CD8-positive, alpha-beta memory T cell (primary cell): ENCODE data around the gene LEF1. TPM values are rescaled to one million over a fixed set of nuclear protein-coding genes. Genes with fewer than 3 reads are reported as not detected.

Experiments used
- CTCF ChIA-PET: fragments of 350-600 bp; sonication (Branson Sonifier 250); formaldehyde crosslinking; loops from one replicate; lab custom pipeline; 2021; ENCODE audit warnings: antibody characterized with exemption; lab: Charles Lee
- POLR2A ChIA-PET: fragments of 350-600 bp; sonication (Branson Sonifier 250); formaldehyde crosslinking; loops from one replicate; lab custom pipeline; 2021; ENCODE audit warnings: antibody characterized with exemption; lab: Charles Lee
- DNase-seq, 5 donors: peaks; one replicate each; pipeline versions ENCODE4 v3.0.0 to v3.0.0-alpha.2; 2020 to 2022; ENCODE audit warnings: mixed read lengths in 1 of 5
- H3K27ac ChIP-seq: one replicate; pipeline ENCODE4 v1.7.0; 2013; ENCODE audit warnings: low read depth, mild to moderate bottlenecking, low read length, moderate library complexity
- H3K27me3 ChIP-seq: 2 replicates; pipeline ENCODE4 v1.7.0; 2013; ENCODE audit warnings: low read length, mild to moderate bottlenecking; ENCODE audit not compliant: insufficient read depth, poor library complexity, severe bottlenecking
- H3K36me3 ChIP-seq: 2 replicates; pipeline ENCODE4 v1.7.0; 2013; ENCODE audit warnings: mild to moderate bottlenecking, low read length, moderate library complexity; ENCODE audit not compliant: insufficient read depth
- H3K4me1 ChIP-seq: 2 replicates; pipeline ENCODE4 v1.7.0; 2013; ENCODE audit warnings: mild to moderate bottlenecking, low read length, moderate library complexity; ENCODE audit not compliant: insufficient read depth
- H3K4me3 ChIP-seq: 2 replicates; pipeline ENCODE4 v1.7.0; 2013; ENCODE audit warnings: mild to moderate bottlenecking, low read length
- H3K9me3 ChIP-seq: 2 replicates; pipeline ENCODE4 v1.7.0; 2013; ENCODE audit warnings: mild to moderate bottlenecking, low read length
- H3K27ac Mint-ChIP-seq, 8 donors: one replicate each; pipeline ENCODE4 v1.8.0; 2020 to 2021; ENCODE audit warnings: mixed read lengths in 8 of 8, mild to moderate bottlenecking in 6 of 8, inconsistent platforms in 3 of 8, moderate library complexity in 3 of 8
- H3K27me3 Mint-ChIP-seq, 2 donors: one replicate each; pipeline ENCODE4 v1.8.0; 2020 to 2021; ENCODE audit warnings: mixed read lengths in 2 of 2, mild to moderate bottlenecking in 1 of 2, moderate library complexity in 1 of 2
- H3K36me3 Mint-ChIP-seq, 3 donors: one replicate each; pipeline ENCODE4 v1.8.0; 2020 to 2021; ENCODE audit warnings: mixed read lengths in 3 of 3, inconsistent platforms in 1 of 3, mild to moderate bottlenecking in 1 of 3
- H3K4me1 Mint-ChIP-seq, 3 donors: one replicate each; pipeline ENCODE4 v1.8.0; 2020 to 2021; ENCODE audit warnings: mixed read lengths in 3 of 3, inconsistent platforms in 1 of 3, mild to moderate bottlenecking in 1 of 3
- H3K4me3 Mint-ChIP-seq, 7 donors: one replicate each; pipeline ENCODE4 v1.8.0; 2020 to 2021; ENCODE audit warnings: mixed read lengths in 7 of 7, mild to moderate bottlenecking in 6 of 7, moderate library complexity in 4 of 7, inconsistent platforms in 2 of 7
- H3K9me3 Mint-ChIP-seq, 5 donors: one replicate each; pipeline ENCODE4 v1.8.0; 2020 to 2022; ENCODE audit warnings: mixed read lengths in 5 of 5, mild to moderate bottlenecking in 3 of 5, moderate library complexity in 2 of 5, inconsistent platforms in 1 of 5
- polyA plus RNA-seq: library from polyadenylated mRNA; unstranded; fragments of 300-500 nt; fragmentation: Illumina TruSeq; gene quantifications from one replicate; pipeline ENCODE4 v1.2.3, GENCODE V29; 2021
- total RNA-seq, 2 experiments: library from RNA; stranded (reverse); gene quantifications; one replicate each; pipeline ENCODE4 v1.2.3, GENCODE V29; 2021

Gene LEF1
- total and polyA plus RNA-seq, 3 experiments from 2014 or later, result 53.2 to 230 (median 55.1) TPM

- H3K4me3 Mint-ChIP-seq, result peak overlapping the region in 1 of 7 donors; percentile 18
- H3K4me1 Mint-ChIP-seq, result peaks cover 9 to 26% (median 15%) of the 10 kb centered on the region in 3 donors
- H3K27me3 Mint-ChIP-seq, result peaks cover 4 to 8% of the 10 kb centered on the region in 2 donors
- H3K36me3 ChIP-seq, result peaks cover 13% of the 10 kb centered on the region
- DNase-seq, result no peak
- no peaks in the 10 kb centered on the region for H3K27me3 ChIP-seq
- H3K4me1 ChIP-seq, result peaks cover 84% of the 10 kb centered on the region
- H3K9me3 Mint-ChIP-seq, result no peaks in the 10 kb centered on the region
- H3K4me3 ChIP-seq, result no peak overlapping the region
- ChIA-PET CTCF (interaction anchor here (0.9 to 2.9 kb wide), 5 partner anchors 13 to 514 kb away, joined by 3 to 13 read pairs (median 3); no protein-coding TSS in a partner anchor), POLR2A (no interaction called here)
- no peaks in the 10 kb centered on the region for H3K9me3 ChIP-seq
- H3K27ac ChIP-seq, result no peak overlapping the region
- H3K27ac Mint-ChIP-seq, result peak overlapping the region in 1 of 8 donors; percentile 73
- H3K36me3 Mint-ChIP-seq, result peaks cover 0 to 47% (median 12%) of the 10 kb centered on the region in 3 donors
Observed at GRCh38 chr4:108058685-108059440, 109.9 kb downstream of the LEF1 start.

- no peaks in the 10 kb centered on the region for H3K27me3 ChIP-seq
- no peaks in the 10 kb centered on the region for H3K9me3 Mint-ChIP-seq
- H3K27ac Mint-ChIP-seq, result peak overlapping the region in 2 of 8 donors; percentile 33 to 39
- H3K27me3 Mint-ChIP-seq, result peaks cover 2 to 4% of the 10 kb centered on the region in 2 donors
- CTCF ChIA-PET, result interaction anchor here (1.3 to 1.4 kb wide), 2 partner anchors 9 to 516 kb away, joined by 3 to 5 read pairs; no protein-coding TSS in a partner anchor
- POLR2A ChIA-PET, result interaction anchor here (0.6 kb wide), 1 partner anchor 1592 kb away, joined by 7 read pairs; no protein-coding TSS in a partner anchor
- no peak for DNase-seq
- no peak overlapping the region for H3K27ac ChIP-seq
- H3K4me1 ChIP-seq, result peaks cover 94% of the 10 kb centered on the region
- no peaks in the 10 kb centered on the region for H3K9me3 ChIP-seq
- no peak overlapping the region for H3K4me3 Mint-ChIP-seq
- H3K4me1 Mint-ChIP-seq, result peaks cover 16 to 42% (median 28%) of the 10 kb centered on the region in 3 donors
- no peak overlapping the region for H3K4me3 ChIP-seq
- H3K36me3 ChIP-seq, result peaks cover 15% of the 10 kb centered on the region
- H3K36me3 Mint-ChIP-seq, result peaks cover 0 to 45% (median 8%) of the 10 kb centered on the region in 3 donors
Observed at GRCh38 chr4:108056418-108056817, 112.3 kb downstream of the LEF1 start.

GRCh38 chr4:108055787-108056186, 112.9 kb downstream of the LEF1 start:
- Mint-ChIP-seq H3K4me3 (no peak overlapping the region), H3K27me3 (peaks cover 2% of the 10 kb centered on the region in 2 donors), H3K36me3 (peaks cover 0 to 43% (median 8%) of the 10 kb centered on the region in 3 donors), H3K4me1 (peaks cover 20 to 48% (median 33%) of the 10 kb centered on the region in 3 donors), H3K27ac (peak overlapping the region in 2 of 8 donors; percentile 39 to 42), H3K9me3 (no peaks in the 10 kb centered on the region)
- Histone ChIP-seq H3K4me3 (no peak overlapping the region), H3K36me3 (peaks cover 11% of the 10 kb centered on the region), H3K4me1 (peaks cover 94% of the 10 kb centered on the region), H3K27me3 (no peaks in the 10 kb centered on the region), H3K27ac (no peak overlapping the region), H3K9me3 (no peaks in the 10 kb centered on the region)
- DNase-seq, result no peak
- POLR2A ChIA-PET, result no interaction called here
- CTCF ChIA-PET, result interaction anchor here (0.7 to 1.4 kb wide), 4 partner anchors 9 to 517 kb away, joined by 3 to 5 read pairs (median 4); no protein-coding TSS in a partner anchor

- peaks cover 0 to 35% (median 8%) of the 10 kb centered on the region in 3 donors for H3K36me3 Mint-ChIP-seq
- no peak overlapping the region for H3K27ac ChIP-seq
Observed at GRCh38 chr4:108054025-108054638, 114.6 kb downstream of the LEF1 start.

GRCh38 chr4:108053251-108053711, 115.5 kb downstream of the LEF1 start:
- Histone ChIP-seq H3K27me3 (no peaks in the 10 kb centered on the region), H3K9me3 (no peaks in the 10 kb centered on the region), H3K4me3 (no peak overlapping the region), H3K36me3 (peaks cover 18% of the 10 kb centered on the region), H3K27ac (no peak overlapping the region), H3K4me1 (peaks cover 93% of the 10 kb centered on the region)
- H3K27ac Mint-ChIP-seq, result peak overlapping the region in 6 of 8 donors; percentile 16 to 91 (median 72)
- H3K4me1 Mint-ChIP-seq, result peaks cover 39 to 61% (median 57%) of the 10 kb centered on the region in 3 donors
- H3K9me3 Mint-ChIP-seq, result no peaks in the 10 kb centered on the region
- H3K27me3 Mint-ChIP-seq, result peaks cover 0 to 2% of the 10 kb centered on the region in 2 donors
- ChIA-PET CTCF (interaction anchor here (1.0 kb wide), 1 partner anchor 9 kb away, joined by 3 read pairs; no protein-coding TSS in a partner anchor), POLR2A (no interaction called here)
- peak overlapping the region in 1 of 7 donors; percentile 52 for H3K4me3 Mint-ChIP-seq
- peaks cover 0 to 39% (median 8%) of the 10 kb centered on the region in 3 donors for H3K36me3 Mint-ChIP-seq
- no peak for DNase-seq

More at GRCh38 chr4:108054025-108054638, 114.6 kb downstream of the LEF1 start:
- H3K4me3 ChIP-seq, result no peak overlapping the region
- no peaks in the 10 kb centered on the region for H3K27me3 ChIP-seq
- peaks cover 0 to 2% of the 10 kb centered on the region in 2 donors for H3K27me3 Mint-ChIP-seq
- ChIA-PET POLR2A (no interaction called here), CTCF (interaction anchor here (1.0 kb wide), 1 partner anchor 10 kb away, joined by 3 read pairs; no protein-coding TSS in a partner anchor)
- peaks cover 10% of the 10 kb centered on the region for H3K36me3 ChIP-seq
- H3K4me1 ChIP-seq, result peaks cover 93% of the 10 kb centered on the region
- no peaks in the 10 kb centered on the region for H3K9me3 Mint-ChIP-seq
- H3K4me3 Mint-ChIP-seq, result no peak overlapping the region
- H3K27ac Mint-ChIP-seq, result peak overlapping the region in 2 of 8 donors; percentile 16 to 40
- peak in 1 of 5 donors; percentile 56 for DNase-seq
- peaks cover 34 to 56% (median 50%) of the 10 kb centered on the region in 3 donors for H3K4me1 Mint-ChIP-seq
- H3K9me3 ChIP-seq, result no peaks in the 10 kb centered on the region

GRCh38 chr4:108052558-108053120, 116.1 kb downstream of the LEF1 start:
- peaks cover 22% of the 10 kb centered on the region for H3K36me3 ChIP-seq
- H3K4me3 Mint-ChIP-seq, result peak overlapping the region in 1 of 7 donors; percentile 52
- peaks cover 91% of the 10 kb centered on the region for H3K4me1 ChIP-seq
- POLR2A ChIA-PET, result no interaction called here
- H3K27ac Mint-ChIP-seq, result peak overlapping the region in 5 of 8 donors; percentile 19 to 91 (median 74)
- H3K4me1 Mint-ChIP-seq, result peaks cover 39 to 61% (median 58%) of the 10 kb centered on the region in 3 donors
- H3K27me3 Mint-ChIP-seq, result peaks cover 0 to 2% of the 10 kb centered on the region in 2 donors
- no peak for DNase-seq
- no peak overlapping the region for H3K27ac ChIP-seq
- H3K4me3 ChIP-seq, result no peak overlapping the region
- peaks cover 0 to 42% (median 9%) of the 10 kb centered on the region in 3 donors for H3K36me3 Mint-ChIP-seq
- CTCF ChIA-PET, result no interaction called here
- H3K9me3 ChIP-seq, result no peaks in the 10 kb centered on the region
- H3K9me3 Mint-ChIP-seq, result no peaks in the 10 kb centered on the region
- H3K27me3 ChIP-seq, result no peaks in the 10 kb centered on the region

- H3K36me3 ChIP-seq, result peaks cover 29% of the 10 kb centered on the region
- H3K27me3 ChIP-seq, result no peaks in the 10 kb centered on the region
- Mint-ChIP-seq H3K36me3 (peaks cover 0 to 43% (median 15%) of the 10 kb centered on the region in 3 donors), H3K9me3 (no peaks in the 10 kb centered on the region), H3K27ac (peak overlapping the region in 7 of 8 donors; percentile 2 to 91 (median 32)), H3K4me3 (no peak overlapping the region), H3K4me1 (peaks cover 37 to 63% (median 56%) of the 10 kb centered on the region in 3 donors), H3K27me3 (peaks cover 0 to 2% of the 10 kb centered on the region in 2 donors)
- ChIA-PET POLR2A (no interaction called here), CTCF (no interaction called here)
- peak in 1 of 5 donors; percentile 46 for DNase-seq
- peaks cover 78% of the 10 kb centered on the region for H3K4me1 ChIP-seq
- no peaks in the 10 kb centered on the region for H3K9me3 ChIP-seq
- H3K4me3 ChIP-seq, result no peak overlapping the region
- H3K27ac ChIP-seq, result no peak overlapping the region
Observed at GRCh38 chr4:108051343-108051742, 117.4 kb downstream of the LEF1 start.
